ENCODE results near the gene NXPH3. TPM values are rescaled to one million over a fixed set of nuclear protein-coding genes. Genes with fewer than 3 reads are reported as not detected.

Gene NXPH3
- total and polyA plus RNA-seq, 2 of the 13 experiments (the other 11 are each of a cell fraction or from before 2014, with no cell fraction given): 0.04 to 0.58 TPM

DNA sequence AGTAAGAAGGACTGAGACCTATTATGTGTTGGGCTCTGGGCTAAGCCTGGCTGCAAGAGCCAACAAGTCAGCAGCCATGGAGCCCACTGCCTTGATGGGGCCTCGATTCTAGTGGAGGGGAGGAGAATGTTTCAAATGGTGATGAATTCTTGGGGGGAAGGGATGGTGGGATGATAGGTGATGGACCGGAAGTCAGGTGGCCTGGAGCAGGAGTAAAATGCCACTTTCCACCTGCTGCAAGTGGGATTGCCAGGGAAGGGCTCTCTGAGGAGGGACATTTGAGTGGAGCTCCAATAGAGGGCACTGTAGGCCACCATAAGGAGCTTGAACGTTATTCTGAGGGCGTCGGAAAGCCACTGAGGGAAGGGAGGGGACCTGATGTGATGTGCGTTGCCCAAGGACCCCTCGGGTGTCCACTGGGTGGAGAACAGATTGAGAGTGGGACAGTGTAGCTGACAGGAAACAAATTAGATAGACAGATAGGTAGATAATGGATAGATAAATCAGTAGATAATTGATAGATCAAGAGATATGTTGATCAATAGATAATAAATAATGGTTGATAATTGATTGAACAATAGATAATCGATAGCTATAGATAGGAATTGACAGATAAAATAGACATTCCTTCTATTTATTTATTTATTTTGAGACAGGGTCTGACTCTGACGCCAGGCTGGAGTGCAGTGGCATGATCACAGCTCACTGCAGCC, 18.2 kb upstream of the NXPH3 start (continued):
- TF ChIP-seq, protein P1, sequence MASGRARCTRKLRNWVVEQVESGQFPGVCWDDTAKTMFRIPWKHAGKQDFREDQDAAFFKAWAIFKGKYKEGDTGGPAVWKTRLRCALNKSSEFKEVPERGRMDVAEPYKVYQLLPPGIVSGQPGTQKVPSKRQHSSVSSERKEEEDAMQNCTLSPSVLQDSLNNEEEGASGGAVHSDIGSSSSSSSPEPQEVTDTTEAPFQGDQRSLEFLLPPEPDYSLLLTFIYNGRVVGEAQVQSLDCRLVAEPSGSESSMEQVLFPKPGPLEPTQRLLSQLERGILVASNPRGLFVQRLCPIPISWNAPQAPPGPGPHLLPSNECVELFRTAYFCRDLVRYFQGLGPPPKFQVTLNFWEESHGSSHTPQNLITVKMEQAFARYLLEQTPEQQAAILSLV (CRISPR knock-in tag; IDR thresholded peaks at IDR 0.05; ENCODE audit: borderline replicate concordance): no peak
- TF ChIP-seq, protein P2, sequence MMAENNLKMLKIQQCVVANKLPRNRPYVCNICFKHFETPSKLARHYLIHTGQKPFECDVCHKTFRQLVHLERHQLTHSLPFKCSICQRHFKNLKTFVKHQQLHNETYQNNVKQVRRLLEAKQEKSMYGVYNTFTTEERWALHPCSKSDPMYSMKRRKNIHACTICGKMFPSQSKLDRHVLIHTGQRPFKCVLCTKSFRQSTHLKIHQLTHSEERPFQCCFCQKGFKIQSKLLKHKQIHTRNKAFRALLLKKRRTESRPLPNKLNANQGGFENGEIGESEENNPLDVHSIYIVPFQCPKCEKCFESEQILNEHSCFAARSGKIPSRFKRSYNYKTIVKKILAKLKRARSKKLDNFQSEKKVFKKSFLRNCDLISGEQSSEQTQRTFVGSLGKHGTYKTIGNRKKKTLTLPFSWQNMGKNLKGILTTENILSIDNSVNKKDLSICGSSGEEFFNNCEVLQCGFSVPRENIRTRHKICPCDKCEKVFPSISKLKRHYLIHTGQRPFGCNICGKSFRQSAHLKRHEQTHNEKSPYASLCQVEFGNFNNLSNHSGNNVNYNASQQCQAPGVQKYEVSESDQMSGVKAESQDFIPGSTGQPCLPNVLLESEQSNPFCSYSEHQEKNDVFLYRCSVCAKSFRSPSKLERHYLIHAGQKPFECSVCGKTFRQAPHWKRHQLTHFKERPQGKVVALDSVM (CRISPR knock-in tag; IDR thresholded peaks at IDR 0.05): no peak
- TF ChIP-seq ZFP90 (CRISPR knock-in tag; IDR thresholded peaks at IDR 0.05; ENCODE audit: borderline replicate concordance) (no peak), ZNF644 (CRISPR knock-in tag; IDR thresholded peaks at IDR 0.05; ENCODE audit: low read depth) (no peak), MIER3 (CRISPR knock-in tag; IDR thresholded peaks at IDR 0.05; ENCODE audit: borderline replicate concordance) (0 out of 2 replicates have a peak, but pooled peaks have one; percentile 39), XRCC5 (optimal IDR thresholded peaks at IDR 0.05; ENCODE audit: low read length) (peak; percentile 72), FOXC1 (CRISPR knock-in tag; IDR thresholded peaks at IDR 0.05; ENCODE audit: borderline replicate concordance) (peak; percentile 45; the same call in 1 of the 2 replicates), KDM6A (CRISPR knock-in tag; IDR thresholded peaks at IDR 0.05; ENCODE audit: low read depth) (no peak), ZNF121 (CRISPR knock-in tag; IDR thresholded peaks at IDR 0.05) (no peak), ZNF766 (CRISPR knock-in tag; IDR thresholded peaks at IDR 0.05; ENCODE audit: borderline replicate concordance) (no peak), ZBTB3 (CRISPR knock-in tag; IDR thresholded peaks at IDR 0.05; ENCODE audit: borderline replicate concordance, low read depth) (no peak), NFE2L1 (CRISPR knock-in tag; IDR thresholded peaks at IDR 0.05; ENCODE audit: borderline replicate concordance) (no peak), GPN1 (CRISPR knock-in tag; IDR thresholded peaks at IDR 0.05; ENCODE audit: borderline replicate concordance) (no peak), PCBP2 (optimal IDR thresholded peaks at IDR 0.05; ENCODE audit: low read depth, low read length, poor library complexity, severe bottlenecking) (no peak), CEBPG (CRISPR knock-in tag; IDR thresholded peaks at IDR 0.05) (no peak), IRX3 (CRISPR knock-in tag; IDR thresholded peaks at IDR 0.05; ENCODE audit: borderline replicate concordance, low read depth) (no peak), HIVEP1 (CRISPR knock-in tag; IDR thresholded peaks at IDR 0.05) (no peak), LCORL (IDR thresholded peaks at IDR 0.05) (no peak), LCORL (CRISPR knock-in tag; IDR thresholded peaks at IDR 0.05) (0 out of 2 replicates have a peak, but pooled peaks have one; percentile 22)
- TF ChIP-seq, protein P3, sequence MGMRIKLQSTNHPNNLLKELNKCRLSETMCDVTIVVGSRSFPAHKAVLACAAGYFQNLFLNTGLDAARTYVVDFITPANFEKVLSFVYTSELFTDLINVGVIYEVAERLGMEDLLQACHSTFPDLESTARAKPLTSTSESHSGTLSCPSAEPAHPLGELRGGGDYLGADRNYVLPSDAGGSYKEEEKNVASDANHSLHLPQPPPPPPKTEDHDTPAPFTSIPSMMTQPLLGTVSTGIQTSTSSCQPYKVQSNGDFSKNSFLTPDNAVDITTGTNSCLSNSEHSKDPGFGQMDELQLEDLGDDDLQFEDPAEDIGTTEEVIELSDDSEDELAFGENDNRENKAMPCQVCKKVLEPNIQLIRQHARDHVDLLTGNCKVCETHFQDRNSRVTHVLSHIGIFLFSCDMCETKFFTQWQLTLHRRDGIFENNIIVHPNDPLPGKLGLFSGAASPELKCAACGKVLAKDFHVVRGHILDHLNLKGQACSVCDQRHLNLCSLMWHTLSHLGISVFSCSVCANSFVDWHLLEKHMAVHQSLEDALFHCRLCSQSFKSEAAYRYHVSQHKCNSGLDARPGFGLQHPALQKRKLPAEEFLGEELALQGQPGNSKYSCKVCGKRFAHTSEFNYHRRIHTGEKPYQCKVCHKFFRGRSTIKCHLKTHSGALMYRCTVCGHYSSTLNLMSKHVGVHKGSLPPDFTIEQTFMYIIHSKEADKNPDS (CRISPR knock-in tag; IDR thresholded peaks at IDR 0.05): no peak
- TF ChIP-seq, protein P4, sequence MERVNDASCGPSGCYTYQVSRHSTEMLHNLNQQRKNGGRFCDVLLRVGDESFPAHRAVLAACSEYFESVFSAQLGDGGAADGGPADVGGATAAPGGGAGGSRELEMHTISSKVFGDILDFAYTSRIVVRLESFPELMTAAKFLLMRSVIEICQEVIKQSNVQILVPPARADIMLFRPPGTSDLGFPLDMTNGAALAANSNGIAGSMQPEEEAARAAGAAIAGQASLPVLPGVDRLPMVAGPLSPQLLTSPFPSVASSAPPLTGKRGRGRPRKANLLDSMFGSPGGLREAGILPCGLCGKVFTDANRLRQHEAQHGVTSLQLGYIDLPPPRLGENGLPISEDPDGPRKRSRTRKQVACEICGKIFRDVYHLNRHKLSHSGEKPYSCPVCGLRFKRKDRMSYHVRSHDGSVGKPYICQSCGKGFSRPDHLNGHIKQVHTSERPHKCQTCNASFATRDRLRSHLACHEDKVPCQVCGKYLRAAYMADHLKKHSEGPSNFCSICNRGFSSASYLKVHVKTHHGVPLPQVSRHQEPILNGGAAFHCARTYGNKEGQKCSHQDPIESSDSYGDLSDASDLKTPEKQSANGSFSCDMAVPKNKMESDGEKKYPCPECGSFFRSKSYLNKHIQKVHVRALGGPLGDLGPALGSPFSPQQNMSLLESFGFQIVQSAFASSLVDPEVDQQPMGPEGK (CRISPR knock-in tag; IDR thresholded peaks at IDR 0.05): no peak
- TF ChIP-seq, protein P5, sequence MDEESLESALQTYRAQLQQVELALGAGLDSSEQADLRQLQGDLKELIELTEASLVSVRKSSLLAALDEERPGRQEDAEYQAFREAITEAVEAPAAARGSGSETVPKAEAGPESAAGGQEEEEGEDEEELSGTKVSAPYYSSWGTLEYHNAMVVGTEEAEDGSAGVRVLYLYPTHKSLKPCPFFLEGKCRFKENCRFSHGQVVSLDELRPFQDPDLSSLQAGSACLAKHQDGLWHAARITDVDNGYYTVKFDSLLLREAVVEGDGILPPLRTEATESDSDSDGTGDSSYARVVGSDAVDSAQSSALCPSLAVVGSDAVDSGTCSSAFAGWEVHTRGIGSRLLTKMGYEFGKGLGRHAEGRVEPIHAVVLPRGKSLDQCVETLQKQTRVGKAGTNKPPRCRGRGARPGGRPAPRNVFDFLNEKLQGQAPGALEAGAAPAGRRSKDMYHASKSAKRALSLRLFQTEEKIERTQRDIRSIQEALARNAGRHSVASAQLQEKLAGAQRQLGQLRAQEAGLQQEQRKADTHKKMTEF (CRISPR knock-in tag; IDR thresholded peaks at IDR 0.05): 0 out of 2 replicates have a peak, but pooled peaks have one; percentile 32

Measured in HepG2 (cell line).